GM19468 (cell line): ENCODE results near the gene OR1I1.
"Not testable (repeated sequence)": the region's sequence is repeated elsewhere in the genome, so short reads cannot be mapped to it uniquely, and the experiment has no call there.

Experiments
- ATAC-seq: cut with Tn5 transposase; IDR thresholded peaks from one replicate; pipeline ENCODE4 v1.9.1; 2021; ENCODE audit warnings: mild to moderate bottlenecking, moderate library complexity, moderate number of reproducible peaks; ENCODE audit not compliant: unreplicated experiment; ENCODE audit errors: extremely low read depth

OR1I1 gene, protein sequence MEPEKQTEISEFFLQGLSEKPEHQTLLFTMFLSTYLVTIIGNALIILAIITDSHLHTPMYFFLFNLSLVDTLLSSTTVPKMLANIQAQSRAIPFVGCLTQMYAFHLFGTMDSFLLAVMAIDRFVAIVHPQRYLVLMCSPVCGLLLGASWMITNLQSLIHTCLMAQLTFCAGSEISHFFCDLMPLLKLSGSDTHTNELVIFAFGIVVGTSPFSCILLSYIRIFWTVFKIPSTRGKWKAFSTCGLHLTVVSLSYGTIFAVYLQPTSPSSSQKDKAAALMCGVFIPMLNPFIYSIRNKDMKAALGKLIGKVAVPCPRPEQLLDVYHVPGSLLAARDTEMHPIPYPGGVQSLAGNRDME

DNA sequence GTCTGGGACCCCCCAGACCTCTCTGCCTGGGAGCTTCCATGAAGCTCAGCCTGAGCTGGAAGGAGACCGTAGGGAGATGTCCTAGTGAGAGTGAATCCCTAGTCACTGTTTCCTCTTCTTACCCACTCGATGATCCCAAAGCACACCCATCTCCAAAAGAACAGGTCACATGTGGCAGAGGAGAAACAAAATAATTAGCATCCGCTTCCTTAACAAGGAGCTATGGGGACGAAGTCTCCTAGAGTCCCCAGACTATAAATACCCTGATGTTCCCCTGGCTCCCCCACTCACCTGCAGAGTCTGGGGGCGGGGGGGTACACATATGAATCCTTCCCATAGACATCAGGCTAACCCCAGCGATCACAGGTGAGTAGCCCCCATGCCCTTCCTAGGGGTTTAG lies at the start of gene OR1I1:
Gene OR1I1, plus strand, starts transcription at position 301 of the 400 bp plus-strand sequence. CDS start 4,855 bp downstream, outside the sequence.
- ATAC-seq: no peak

DNA sequence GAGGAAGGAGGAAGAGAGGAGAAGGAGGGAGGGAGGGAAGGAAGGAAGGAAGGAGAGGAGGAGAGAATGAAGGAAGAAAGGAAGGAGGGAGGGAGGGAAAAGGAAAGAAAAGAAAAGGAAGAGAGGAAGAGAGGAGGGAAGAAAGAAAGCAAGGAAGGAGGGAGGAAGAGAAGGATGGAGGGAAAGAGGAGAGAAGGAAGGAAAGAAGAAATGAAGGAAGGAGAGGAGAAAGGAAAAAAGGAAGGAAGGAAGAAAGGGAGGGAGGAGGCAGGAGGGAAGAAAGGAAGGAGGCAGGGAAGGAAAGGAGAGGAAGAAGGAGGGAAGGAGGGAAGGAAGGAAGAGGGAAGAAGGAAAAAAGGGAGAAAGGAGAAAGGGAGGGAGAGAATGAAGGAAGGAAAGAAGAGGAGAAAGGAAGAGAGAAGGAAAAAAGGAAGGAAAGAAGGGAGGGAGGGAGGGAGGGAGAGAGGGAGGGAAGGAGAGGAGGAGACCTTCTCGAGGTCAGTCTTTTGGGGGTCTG lies 46.2 kb upstream of the OR1I1 start:
- ATAC-seq: no peak

DNA sequence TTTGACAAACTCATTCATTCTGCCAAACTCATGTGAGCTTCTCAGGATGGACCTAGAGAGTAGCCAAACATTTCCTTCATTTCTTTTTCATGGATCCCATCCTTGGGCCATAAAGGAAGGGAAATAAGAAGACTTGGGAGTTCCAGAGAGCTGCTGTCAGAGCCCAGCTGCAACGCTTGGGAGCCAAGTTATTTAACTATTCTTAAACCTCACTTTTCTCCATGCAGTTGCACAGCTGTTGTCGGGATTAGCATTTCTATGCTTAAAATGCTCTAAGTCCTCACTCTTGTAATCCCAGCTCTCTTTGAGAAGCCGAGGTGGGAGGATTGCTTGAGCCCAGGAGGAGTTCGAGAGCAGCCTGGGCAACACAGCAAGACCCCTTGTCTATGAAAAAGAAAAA lies 44.4 kb upstream of the OR1I1 start:
- no peak for ATAC-seq

DNA sequence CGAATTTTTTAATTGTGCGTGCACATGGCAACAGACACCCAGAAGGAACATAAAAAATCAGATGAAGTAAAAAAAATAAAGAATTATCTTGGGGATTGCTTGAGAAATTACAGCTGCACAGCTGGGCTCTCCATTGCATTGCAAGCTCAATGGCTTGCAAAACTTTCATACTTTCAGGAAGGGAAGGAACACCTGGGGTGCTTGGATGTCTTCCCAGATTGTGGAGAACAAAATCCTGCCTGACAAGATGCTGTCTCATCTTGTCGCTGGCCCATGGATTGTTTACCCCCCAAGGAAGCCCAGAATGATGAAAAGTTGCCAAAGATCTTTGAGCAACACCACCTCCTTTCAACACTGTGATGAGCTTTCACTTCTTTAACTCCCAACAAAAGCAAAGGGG lies 43.7 kb upstream of the OR1I1 start:
- ATAC-seq: no peak

DNA sequence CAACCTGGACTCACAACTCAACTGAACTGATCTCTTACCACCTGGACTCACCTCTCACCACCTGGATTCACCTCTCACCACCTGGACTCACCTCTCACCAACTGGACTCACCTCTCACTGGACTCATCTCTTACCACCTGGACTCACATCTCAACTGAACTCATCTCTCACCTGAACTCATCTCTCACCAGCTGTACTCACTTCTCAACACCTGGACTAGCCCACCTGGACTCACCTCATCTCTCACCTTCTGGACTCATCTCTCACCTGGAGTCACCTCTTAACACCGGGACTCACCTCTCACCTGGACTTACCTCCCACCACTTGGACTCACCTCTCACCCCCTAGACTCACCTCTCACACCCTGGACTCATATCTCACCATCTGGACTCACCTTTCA lies 40.0 kb upstream of the OR1I1 start:
- no peak for ATAC-seq

DNA sequence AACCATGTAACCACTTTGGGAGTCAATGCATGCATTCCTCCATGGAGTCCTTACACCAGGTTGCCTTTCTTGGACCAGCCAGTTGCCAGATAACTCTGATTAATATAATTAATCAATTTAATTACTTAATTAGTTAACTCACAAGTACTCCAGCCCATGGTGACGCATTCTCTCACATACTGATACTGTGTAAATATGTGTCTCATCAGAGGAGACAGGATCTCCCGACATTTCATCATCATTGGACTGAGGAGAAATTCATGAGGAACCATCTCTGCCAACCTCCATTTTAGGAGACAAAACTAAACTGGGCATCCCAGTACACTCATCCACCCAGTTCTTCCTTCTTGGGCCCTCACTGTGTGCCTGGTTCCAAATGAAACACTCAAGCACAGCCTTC lies 39.2 kb upstream of the OR1I1 start:
- no peak for ATAC-seq

DNA sequence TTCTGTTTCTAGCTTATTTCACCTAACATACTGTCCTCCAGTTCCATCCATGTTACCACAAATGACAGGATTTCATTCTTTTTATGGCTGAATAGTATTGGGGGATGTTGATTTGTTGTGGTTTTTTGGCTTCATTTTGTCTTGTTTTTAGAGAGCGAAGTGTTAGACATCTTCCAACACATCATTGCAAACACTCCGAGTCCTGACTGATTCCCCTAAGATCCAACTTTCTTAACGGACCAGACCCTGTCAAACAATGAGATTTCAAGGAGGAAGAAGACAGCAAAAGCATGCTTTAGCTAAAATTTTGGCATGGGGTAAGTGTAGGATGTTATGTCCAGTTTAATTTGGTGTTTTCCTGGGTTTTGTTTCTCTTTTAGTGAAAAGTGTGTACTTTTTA lies 36.5 kb upstream of the OR1I1 start:
- no peak for ATAC-seq

DNA sequence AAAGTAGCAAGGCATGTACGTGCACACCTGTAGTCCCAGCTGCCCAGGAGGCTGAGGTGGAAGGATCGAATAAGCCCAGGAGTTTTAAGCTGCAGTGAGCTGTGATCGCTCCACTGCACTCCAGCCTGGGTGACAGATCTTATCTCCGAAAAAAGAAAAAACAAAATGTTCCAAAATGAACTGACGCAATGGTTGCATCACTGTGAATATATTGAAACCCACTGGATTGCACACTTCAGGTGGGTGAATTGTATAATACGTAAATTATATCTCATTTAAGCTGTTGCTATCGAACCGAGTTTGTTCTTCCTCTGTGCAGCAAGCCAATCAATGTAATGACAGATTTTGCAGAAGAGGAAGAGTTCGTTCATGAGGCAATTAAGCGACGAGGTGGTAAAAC lies 34.3 kb upstream of the OR1I1 start:
- ATAC-seq: no peak

DNA sequence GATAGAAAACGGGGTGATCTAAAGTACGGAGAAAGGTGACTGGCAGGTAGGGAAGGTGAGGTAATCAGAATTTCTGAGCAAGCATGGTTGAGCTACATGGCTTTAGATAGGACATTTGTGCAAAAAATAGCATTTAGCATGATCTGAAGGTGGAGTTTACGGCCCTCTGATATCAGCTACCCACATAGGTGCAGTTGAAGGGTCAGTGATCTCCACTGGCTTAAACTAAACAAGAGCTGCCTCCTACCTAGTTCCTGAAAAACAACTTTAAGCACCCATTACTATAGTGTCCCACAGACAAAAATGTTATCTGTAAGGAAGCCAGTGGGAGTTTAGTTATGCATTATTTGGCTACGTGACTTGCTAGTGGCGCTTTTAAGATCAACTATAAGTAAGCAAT lies 33.9 kb upstream of the OR1I1 start:
- ATAC-seq: no peak

DNA sequence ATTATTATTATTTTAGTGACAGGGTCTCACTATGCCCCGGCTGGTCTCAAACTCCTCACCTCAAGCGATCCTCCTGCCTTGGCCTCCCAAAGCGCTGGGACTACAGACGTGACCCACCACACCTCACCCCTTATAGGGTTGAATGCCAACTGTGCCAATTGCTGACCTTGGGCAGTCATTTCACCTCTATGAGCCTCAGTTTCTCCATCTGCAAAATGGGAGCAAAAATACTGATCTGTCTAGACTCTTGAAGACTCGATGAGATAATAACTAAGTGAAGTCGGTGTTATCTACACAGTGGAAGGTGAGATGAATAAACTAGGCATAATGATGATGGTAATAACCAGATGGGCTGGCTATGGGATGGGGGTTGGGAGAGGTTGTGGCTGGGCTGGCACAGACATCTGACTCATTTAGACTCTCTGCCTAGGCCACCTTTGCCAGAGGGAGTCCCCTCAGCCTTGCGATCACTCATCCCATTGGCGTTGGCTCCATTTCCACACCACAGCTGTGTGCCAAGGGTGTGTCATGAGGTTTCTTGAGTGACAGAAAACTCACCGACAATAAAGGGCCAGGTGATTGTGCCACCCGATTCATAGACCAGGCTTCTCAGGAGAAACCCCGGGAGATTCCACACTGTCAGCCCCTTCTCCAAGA lies 33.0 kb upstream of the OR1I1 start, which contains the start of gene CASP14:
Gene CASP14, plus strand, starts transcription at position 596 of the 657 bp plus-strand sequence. CDS start 2,772 bp downstream, outside the sequence.
- no peak for ATAC-seq

DNA sequence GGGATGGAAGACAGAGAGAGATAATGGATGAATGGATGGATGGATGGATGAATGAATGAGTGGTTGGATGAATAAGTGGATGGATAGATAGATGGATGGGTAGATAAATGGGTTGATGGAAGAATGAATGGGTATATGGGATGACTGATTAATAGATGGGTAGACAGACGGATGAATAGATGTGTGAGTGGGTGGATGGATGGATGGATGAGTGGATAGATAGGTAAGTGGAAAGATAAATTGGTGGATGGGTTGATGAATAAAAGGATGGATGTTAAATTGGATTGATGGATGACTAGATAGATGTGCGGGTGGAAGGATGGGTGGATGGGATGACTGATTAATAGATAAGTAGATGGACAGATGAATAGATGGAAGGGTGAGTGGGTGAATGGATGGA lies 31.4 kb upstream of the OR1I1 start:
- no peak for ATAC-seq

DNA sequence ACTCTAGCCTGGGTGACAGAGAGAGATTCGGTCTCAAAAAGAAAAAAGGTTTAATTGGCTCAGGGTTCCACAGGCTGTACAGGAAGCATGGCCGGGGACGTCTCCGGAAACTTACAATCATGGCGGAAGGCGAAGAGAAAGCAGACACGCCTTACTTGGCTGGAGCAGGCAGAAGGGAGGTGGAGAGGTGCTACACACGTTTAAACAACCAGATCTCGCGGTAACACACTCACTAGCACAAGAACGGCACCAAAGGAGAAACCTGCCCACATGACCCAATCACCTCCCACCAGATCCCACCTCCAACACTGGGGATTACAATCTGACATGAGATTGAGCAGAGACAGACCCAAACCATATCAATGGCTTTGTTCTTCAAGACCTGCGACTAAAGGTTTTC lies 20.0 kb upstream of the OR1I1 start:
- no peak for ATAC-seq

DNA sequence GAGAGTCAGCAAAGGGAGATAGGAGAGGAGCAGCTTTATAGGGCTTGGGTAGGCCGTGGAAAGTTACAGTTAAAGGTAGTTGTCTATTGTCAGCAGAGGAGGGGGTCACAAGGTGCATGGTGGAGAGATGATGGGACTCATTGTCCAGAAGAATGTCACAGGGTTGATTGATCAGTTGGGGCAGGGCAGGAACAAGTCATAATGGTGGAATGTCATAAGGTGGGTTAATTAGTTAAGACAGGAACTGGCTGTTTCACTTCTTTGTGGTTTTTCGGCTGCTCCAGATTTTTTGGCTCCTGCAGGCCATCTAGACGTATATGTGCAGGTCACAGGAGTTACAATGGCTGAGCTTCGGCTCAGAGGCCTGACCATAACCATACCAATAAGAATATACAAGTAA lies 11.6 kb upstream of the OR1I1 start:
- not testable (repeated sequence) for ATAC-seq

DNA sequence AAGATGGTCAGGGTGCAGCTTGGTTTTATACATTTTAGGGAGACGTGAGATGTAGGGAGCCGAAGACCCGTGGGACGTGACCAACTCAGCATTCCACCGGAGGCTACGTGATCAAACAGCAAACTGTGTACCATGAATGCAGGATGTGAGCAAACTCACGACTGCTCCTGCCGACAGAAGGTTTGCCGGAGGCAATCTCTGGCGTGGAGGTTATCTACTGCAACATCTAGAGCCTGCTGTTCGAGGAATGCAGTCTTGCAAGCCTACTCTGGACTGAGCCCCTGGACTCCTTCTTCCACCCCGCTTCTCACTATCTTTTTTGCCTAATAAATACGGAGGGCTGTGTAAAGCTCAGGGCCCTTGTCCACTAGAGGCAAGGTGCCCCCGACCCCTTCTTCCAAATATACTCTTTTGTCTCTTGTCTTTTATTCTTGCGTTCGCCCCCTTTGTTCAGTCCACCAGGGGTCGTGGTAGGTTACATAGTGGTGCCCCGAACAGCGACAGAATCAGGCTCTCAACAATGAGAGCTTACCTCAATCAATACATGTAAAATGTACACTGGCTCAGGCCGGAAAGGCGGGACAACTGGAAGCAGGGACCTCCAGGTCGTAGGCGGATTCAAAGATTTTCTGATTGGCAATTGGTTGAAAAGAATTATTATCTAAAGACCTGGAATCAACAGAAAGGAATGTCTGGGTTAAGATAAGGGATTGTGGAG lies 8.9 kb upstream of the OR1I1 start:
- ATAC-seq: no peak

DNA sequence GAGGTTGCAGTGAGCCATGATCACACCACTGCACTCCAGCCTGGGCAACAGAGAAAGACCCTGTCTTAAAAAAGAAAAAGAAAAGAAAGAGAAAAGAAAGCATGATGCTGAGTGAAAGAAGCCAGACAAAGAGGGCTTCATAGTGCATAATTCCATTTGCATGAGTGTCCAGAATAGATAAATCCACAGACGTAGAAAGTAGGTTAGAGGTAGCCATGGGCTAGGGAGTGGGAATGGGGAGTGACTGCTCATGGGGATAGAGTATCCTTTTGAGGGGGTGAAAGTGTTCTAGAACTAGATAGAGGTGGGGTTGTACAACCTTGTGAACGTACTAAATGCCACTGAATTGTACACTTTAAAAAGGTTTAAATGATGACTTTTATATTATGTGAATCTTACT lies 7.6 kb upstream of the OR1I1 start:
- no peak for ATAC-seq

DNA sequence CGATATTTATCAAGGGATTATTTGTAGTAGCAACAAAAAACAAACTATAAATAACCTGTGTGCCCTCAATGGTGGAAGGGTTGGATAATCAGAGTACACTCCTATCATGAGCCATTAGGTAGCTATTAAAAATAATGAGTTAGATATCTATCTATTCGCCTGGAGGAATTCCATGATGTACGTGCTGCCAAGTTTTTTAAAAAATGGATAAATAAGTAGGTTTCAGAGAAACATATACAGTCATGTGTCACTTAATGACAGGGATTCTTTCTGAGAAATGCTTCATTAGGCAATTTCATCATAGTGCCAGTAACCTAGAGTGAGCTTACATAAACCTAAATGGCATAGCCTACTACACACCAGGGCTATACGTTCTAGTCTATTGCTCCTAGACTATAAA lies 6.2 kb upstream of the OR1I1 start:
- no peak for ATAC-seq

DNA sequence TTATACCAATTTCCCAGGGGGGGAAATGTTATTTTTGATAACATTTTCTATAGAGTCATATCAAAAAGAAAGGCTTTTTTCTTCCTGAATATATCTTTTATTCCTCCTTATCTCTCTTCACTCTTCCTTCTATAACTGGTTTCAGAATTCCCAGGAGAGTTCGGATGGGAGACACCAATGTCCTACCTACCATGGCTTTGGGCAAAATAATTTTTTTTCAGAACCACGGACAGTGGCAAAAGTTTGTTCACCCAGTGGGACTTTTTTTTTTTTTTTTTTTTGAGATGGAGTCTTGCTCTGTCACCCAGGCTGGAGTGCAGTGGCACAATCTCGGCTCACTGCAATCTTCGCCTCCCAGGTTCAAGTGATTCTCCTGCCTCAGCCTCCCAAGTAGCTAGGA lies 2.0 kb upstream of the OR1I1 start:
- ATAC-seq: not testable (repeated sequence)

DNA sequence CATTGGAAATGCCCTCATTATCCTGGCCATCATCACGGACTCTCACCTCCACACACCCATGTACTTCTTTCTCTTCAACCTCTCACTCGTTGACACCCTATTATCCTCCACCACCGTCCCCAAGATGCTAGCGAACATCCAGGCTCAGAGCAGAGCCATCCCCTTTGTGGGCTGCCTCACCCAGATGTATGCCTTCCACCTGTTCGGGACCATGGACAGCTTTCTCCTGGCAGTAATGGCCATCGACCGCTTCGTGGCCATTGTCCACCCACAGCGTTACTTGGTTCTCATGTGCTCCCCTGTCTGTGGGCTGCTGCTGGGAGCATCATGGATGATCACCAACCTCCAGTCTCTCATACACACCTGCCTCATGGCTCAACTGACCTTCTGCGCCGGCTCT lies 5.2 kb downstream of the OR1I1 start:
- ATAC-seq: no peak

DNA sequence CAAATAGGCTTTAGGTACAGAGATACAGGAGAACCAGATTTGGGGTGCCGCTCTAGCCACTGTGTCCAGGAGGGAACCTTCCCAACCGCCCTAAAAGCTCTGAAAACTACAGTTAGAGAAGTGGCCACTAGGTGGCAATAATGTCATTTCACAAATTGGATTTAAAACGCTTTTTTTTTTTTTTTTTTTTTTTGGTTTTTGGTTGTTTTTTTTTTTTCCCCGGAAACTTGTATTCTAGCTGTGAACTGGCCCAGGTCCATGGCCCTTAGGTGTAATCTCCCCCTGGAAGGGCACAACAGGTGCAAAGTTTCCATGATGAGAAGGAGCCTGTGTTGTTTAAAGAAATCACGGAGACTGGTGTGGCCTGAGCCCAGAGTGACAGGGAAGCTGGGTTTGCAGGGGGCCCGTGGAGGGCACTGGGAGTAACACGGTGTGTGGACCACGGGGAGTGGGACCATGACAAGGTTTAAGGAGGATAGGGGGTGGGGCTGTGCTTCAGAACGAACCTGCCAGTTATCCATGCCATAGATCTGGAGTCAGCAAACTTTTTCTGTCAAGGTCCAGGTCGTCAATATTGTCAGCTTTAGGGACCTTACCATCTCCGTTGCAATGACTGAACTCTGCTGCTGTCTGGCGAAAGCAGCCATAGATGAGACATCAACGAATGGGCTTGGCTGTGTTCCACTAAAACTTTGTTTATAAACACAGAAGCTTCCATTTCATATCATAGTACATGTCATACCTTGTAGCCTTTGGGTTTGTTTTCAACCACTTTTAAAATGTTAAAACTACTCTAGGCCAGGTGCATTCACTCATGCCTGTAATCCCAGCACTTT lies 10.1 kb downstream of the OR1I1 start:
- no peak for ATAC-seq

DNA sequence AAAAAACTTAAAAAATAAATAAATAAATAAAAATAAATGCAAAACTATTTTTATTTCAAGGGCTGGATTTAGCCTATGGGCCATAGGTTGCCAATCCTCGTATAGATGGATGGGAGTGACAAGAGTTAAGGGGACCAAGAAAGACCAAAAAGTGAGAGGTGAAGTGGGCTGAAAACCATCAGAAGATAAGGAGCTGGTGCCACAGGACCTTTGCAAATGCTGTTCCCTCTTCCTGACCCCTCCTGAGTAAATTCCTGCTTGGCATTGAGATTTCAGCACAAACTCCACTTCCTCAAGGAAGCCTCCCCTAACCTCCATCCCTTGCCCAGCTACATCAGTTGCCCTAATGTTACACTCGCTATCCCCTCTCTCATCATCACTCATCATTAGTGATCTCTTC lies 11.0 kb downstream of the OR1I1 start:
- no peak for ATAC-seq
